Germinal center (tissue), 1 donor: ENCODE data around the gene ARSB.
A peak's percentile ranks its signal among the peaks of the same experiment; 100 is the strongest.

ENCODE experiments used
- DNase-seq: peaks from one replicate; pipeline ENCODE4 v3.0.0; 2012; ENCODE audit warnings: mixed read lengths, low spot score

ARSB gene

DNA sequence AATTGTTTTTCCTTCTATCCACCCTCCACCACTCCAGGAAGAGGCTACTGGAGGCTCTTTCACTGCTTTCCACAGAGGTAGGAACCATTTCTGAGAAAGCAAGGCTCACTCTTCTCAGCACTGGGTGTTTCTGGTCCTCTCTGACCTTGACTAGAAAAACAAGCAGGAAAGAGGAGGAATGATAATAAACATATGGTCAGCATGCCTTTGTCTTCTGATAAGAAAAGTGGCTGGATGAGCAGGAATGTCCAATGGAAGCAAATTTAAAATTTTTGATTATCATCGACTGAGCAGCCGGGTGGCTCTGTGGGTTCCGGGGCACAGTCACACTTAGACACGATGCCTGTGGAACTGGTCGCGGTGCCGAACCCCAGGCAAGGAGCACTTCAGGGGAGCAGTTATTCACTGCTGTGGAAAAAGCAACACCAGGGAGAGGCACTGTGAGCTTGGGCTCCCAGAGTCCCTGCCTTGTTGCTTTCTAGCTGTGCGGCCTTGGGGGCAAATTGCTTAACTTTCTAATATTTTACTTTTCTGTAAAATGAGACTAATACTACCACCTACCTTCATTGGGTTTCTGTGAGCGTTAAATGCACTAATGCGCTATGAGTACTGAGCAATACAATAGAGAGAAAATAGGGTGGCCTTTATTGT is 179.5 kb downstream of the ARSB start:
- no peak for DNase-seq

- no peak for DNase-seq
Observed at GRCh38 chr5:78804995-78805394, 180.1 kb downstream of the ARSB start.

DNA sequence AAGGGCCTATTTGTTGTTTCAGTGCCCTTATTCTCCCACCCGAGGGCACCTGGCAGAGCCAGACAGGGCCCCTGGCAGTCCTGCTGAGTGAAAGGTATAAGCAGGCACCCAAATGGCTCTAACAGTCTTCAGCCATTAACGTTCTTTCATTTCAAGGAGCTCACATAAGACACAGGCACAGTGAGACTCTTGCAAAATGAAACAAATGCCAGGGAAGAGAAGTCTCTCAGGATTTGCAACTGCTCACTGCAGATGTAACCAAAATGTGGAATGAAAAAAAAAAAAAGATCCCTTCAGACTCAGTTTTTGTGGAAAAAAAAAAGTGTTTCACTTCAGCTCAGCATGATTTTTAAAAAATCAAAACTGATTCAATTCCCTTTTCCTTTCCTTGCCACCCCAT is 181.2 kb downstream of the ARSB start:
- DNase-seq = no peak

DNA sequence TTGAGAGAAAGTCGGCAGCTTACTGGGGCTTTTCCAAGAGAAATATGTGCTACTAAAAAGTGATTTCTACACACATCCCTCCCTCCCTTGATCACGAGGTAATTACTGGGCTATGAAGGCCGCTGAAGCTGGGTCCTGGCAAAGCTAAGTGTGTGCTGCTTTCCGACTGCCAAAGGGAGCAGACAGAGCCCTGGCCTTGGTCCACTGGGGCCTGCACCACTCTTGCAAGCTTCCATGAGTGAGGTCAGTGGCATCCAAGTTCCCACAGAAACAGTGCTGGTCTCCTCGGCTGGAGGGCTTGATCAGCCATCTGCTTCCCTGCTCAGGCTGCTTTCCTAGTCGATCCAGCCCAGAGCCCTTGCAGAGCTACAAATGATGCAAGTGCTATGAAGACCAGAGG is 181.8 kb downstream of the ARSB start:
- DNase-seq = no peak

GRCh38 chr5:78801413-78801812 is 183.7 kb downstream of the ARSB start:
- DNase-seq = no peak

DNA sequence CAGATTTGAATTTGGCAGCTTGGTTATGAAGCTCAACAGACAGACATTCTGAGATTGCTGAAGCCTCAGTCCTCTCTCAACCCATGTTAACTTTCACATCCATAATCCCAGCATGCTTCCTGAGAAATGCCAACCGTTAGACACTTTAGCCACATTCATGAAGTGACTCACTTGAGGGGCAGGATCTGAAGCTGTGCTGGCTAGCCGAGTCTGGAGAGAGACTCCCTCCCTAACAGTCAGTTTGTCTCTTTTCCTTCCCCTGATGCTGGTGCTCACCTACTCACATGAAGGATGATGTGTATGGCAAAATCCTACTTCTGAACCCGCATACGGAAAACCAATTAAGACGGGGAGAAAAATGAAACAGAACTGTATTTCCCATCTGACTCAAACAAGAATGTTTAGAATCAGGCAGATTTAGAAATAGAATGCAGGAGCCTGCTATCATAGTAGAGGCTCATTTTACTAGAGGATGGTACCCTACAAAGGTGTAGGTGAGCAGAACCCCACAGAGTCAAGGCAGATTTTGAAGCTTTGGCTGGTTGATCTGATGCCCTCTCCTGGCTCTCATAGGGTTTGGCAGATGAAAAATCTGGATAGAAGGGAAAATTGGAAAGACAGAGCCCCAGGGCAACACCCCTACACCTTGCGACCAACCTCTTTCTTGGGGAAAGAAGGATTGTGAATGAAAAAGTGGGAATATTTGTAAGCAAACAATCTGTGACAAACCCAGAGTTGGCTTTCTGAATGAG is 185.7 kb downstream of the ARSB start:
- DNase-seq = no peak

GRCh38 chr5:78798673-78799029 is 186.5 kb downstream of the ARSB start:
- DNase-seq = no peak

GRCh38 chr5:78797936-78798672 is 187.0 kb downstream of the ARSB start:
- no peak for DNase-seq

DNA sequence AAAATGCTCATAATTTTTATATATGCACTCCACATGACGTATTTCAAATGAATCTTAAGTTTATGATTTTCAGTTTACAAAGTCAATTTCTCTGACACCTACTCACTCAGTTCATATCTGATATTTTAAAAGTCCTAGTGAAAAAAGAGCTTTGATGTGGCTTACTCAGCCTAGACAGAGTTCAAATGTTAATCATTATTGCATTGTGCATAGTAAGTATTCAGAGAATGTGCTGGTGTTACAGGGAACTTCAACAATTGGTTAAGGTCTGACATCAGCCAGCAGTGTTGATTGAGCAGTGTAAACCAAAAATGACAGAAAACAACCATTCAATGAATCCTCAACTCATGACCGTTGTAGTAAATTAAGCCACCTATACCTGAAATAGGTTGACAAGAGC is 189.4 kb downstream of the ARSB start:
- no peak for DNase-seq

- DNase-seq = no peak
Observed at GRCh38 chr5:78794693-78795215, 190.4 kb downstream of the ARSB start.

DNA sequence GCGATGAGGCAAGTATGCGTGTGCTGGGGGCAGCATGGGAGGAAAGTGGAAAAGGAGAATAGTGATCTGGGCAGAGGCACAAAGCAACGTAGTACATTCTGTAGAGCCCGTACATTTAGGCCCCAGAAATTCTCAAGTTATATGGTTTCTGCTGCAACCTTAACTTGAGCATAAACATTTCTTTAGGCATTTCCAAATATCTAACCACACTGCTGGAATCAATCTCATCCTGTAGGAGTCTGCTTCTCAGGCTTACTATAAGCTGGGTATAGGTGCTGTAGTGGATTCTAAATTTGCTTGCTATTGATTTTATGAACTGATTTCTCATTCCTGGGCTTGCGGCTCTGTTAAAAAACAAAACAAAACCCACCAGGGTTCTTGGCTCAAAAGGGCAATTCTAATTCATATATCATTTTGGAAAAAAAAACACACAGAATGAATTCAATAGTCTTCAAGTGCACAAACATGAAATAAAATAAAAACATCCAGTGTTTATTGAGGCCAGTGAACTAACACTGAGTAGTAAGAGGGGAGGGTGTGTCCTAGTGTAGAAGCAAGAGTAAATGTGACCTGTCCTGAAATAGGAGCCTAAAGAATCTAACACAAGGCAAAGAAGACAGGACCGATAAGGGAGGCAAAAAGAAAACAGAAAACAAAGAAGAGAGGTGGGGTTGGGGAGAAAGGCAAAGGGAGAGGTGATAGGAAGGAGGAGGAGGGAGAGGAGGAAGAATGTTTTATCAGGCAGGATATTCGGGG is 191.0 kb downstream of the ARSB start:
- no peak for DNase-seq

GRCh38 chr5:78792345-78793055 is 192.6 kb downstream of the ARSB start:
- peak; percentile 39 for DNase-seq

- DNase-seq = no peak
Observed at GRCh38 chr5:78791501-78792100, 193.5 kb downstream of the ARSB start.

DNA sequence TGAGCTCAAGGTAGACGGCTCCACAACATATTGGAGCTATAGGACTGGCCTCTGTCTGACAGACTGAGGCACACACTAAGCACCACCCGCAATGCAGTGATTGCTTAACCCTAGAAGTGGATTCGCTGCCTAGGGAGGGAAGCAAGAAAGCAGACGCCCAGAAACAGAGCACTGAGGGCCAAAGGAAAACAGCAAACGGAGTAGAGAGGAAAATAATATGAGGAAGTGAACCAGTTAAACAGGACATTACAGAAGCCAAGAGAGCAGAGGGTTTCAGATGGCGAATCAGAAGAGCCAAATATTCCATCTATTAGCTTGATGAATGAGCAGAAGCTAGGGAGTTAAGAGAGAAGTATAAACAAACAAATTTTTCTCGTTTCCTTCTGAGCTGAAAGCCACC is 197.3 kb downstream of the ARSB start:
- DNase-seq = no peak

GRCh38 chr5:78785454-78785853 is 199.7 kb downstream of the ARSB start:
- no peak for DNase-seq

GRCh38 chr5:78783434-78784130 is 201.5 kb downstream of the ARSB start:
- no peak for DNase-seq

- DNase-seq = no peak
Observed at GRCh38 chr5:78782728-78783127, 202.4 kb downstream of the ARSB start.

GRCh38 chr5:78781611-78782286 is 203.4 kb downstream of the ARSB start:
- no peak for DNase-seq

GRCh38 chr5:78779771-78780616 is 205.1 kb downstream of the ARSB start:
- no peak for DNase-seq
